Progenitor cell of endocrine pancreas (in vitro differentiated cells): ENCODE results near the gene CRABP2. TPM values are rescaled to one million over a fixed set of nuclear protein-coding genes. Genes with fewer than 3 reads are reported as not detected.

Experiments
- DNase-seq: peaks from one replicate; pipeline ENCODE4 v3.0.0; 2021; ENCODE audit warnings: low spot score; ENCODE audit not compliant: unreplicated experiment
- H3K27ac Mint-ChIP-seq: 2 replicates; pipeline ENCODE4 v1.8.0; 2021; ENCODE audit warnings: mild to moderate bottlenecking, moderate library complexity, mixed read lengths
- H3K27me3 Mint-ChIP-seq: 2 replicates; pipeline ENCODE4 v1.8.0; 2021; ENCODE audit warnings: mixed read lengths
- H3K36me3 Mint-ChIP-seq: 2 replicates; pipeline ENCODE4 v1.8.0; 2022; ENCODE audit warnings: mixed read lengths; ENCODE audit not compliant: insufficient read depth
- H3K4me1 Mint-ChIP-seq: 2 replicates; pipeline ENCODE4 v1.8.0; 2021; ENCODE audit warnings: low read depth, mixed read lengths
- H3K4me3 Mint-ChIP-seq: 2 replicates; pipeline ENCODE4 v1.8.0; 2021; ENCODE audit warnings: low read depth, mild to moderate bottlenecking, moderate library complexity, mixed read lengths
- H3K9me3 Mint-ChIP-seq: 2 replicates; pipeline ENCODE4 v1.8.0; 2021; ENCODE audit warnings: low read depth, mixed read lengths
- CTCF ChIP-seq: fragments of 200-600 bp; sonication (generic); IDR thresholded peaks from one replicate; pipeline ENCODE4 v1.5.0; 2021; ENCODE audit warnings: antibody characterized with exemption, mild to moderate bottlenecking; ENCODE audit not compliant: unreplicated experiment
- total RNA-seq: library from RNA; stranded (reverse); gene quantifications from 2 replicates; pipeline ENCODE4 v1.2.1, GENCODE V29; 2021

CRABP2 gene
- total RNA-seq, 1 donor from 2014 or later, result 70.4 TPM

DNA sequence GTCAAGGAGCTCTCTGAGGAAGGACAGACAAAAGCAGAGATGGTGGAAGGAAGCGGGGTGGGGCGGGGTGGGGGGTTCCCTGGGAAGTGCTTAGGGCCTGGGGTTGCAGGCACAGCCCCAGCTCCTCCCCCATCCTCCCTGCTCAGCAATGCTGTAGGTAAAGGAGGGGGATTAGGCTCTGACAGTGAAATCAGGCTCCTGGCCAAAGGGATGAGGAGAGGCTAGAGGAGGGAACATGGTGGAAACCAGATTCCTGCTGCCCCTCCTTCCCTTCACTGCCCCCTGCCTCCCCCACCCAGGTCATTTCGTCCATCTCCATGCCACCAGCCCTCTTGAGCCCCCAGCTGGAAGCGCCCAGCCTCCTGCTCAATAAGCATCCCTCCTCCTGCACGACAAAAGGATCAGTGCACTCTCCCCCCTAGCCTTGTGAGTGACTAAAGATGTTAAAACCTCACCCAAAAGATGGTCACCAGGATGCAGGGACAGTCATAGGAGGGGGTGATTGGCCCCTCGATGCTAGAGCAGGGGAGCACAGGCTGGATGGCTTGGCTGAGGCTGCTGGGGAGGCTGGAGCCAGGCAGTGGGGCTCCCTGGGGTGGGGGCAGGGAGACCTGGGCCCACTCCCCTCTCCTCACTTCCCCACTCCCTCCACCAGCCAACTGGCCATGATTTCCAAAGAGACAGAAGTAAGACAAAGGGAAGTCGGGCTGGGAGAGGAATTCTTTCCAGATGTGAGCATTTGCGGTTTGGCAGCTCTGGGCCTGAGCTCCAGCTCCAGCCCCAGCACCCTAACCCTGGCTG, 2.2 kb upstream of the CRABP2 start:
- peaks cover 10% of the 10 kb centered on the region for H3K27me3 Mint-ChIP-seq
- no peaks in the 10 kb centered on the region for H3K9me3 Mint-ChIP-seq
- no peaks in the 10 kb centered on the region for H3K36me3 Mint-ChIP-seq
- DNase-seq, result no peak
- TF ChIP-seq CTCF, result no peak
- H3K4me1 Mint-ChIP-seq, result peaks cover 33% of the 10 kb centered on the region
- H3K27ac Mint-ChIP-seq, result peak overlapping the region; percentile 85
- peak overlapping the region; percentile 79 for H3K4me3 Mint-ChIP-seq

DNA sequence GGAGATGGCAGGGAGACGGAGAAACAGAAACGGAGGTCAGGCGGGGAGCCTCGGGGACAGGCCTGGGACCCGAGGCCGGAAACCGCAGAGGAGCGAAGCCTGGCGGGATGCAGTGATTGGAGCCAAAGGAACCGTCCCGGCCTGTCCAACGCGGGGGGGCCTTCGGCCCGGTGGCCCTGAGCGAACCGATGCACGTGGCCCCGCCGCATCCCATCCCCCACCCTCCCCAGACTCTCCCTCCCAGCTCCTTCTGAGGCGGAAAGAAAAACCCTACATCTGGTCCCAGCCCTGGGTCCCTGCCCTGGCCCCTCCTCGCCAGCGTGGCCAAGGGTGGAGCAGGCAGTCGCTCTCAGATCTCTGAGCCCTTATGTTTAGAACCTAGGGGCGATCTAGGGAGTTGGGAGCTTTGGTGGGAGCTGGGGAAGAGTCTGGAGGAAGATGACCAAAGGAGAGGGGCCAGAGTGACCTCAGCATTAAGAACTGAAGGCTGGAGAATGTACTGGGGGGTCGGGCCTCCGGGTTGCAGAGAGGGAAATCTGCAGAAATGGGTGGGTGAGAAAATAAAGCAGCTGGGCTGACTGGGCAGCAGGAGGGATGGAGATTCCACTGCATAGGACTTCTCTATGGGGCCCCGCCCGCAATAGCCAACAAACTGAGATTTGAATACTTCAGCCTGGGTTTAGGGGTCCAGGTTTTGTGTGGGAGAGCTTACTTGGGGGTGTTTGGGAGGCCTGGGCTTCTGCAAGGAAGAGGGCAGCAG, 1.5 kb upstream of the CRABP2 start:
- Mint-ChIP-seq H3K4me1 (peaks cover 33% of the 10 kb centered on the region), H3K4me3 (peak overlapping the region; percentile 79), H3K36me3 (no peaks in the 10 kb centered on the region), H3K27me3 (peaks cover 10% of the 10 kb centered on the region), H3K27ac (peak overlapping the region; percentile 90), H3K9me3 (no peaks in the 10 kb centered on the region)
- DNase-seq, result no peak
- TF ChIP-seq CTCF, result no peak

- Mint-ChIP-seq H3K27me3 (peaks cover 10% of the 10 kb centered on the region), H3K27ac (peak overlapping the region; percentile 90), H3K4me3 (peak overlapping the region; percentile 79), H3K36me3 (no peaks in the 10 kb centered on the region), H3K9me3 (no peaks in the 10 kb centered on the region), H3K4me1 (peaks cover 35% of the 10 kb centered on the region)
- DNase-seq, result peak; percentile 77
- TF ChIP-seq CTCF, result peak; percentile 91
Observed at GRCh38 chr1:156705918-156706656, 704 bp upstream of the CRABP2 start.

GRCh38 chr1:156704930-156705320, 458 bp downstream of the CRABP2 start:
- H3K4me3 Mint-ChIP-seq, result peak overlapping the region; percentile 79
- H3K4me1 Mint-ChIP-seq, result peaks cover 37% of the 10 kb centered on the region
- DNase-seq, result no peak
- H3K27ac Mint-ChIP-seq, result no peak overlapping the region
- H3K9me3 Mint-ChIP-seq, result no peaks in the 10 kb centered on the region
- no peaks in the 10 kb centered on the region for H3K36me3 Mint-ChIP-seq
- peaks cover 10% of the 10 kb centered on the region for H3K27me3 Mint-ChIP-seq
- no peak for TF ChIP-seq CTCF

GRCh38 chr1:156704166-156704711, 1.1 kb downstream of the CRABP2 start:
- peak overlapping the region; percentile 82 for H3K27ac Mint-ChIP-seq
- peak overlapping the region; percentile 79 for H3K4me3 Mint-ChIP-seq
- H3K9me3 Mint-ChIP-seq, result no peaks in the 10 kb centered on the region
- H3K36me3 Mint-ChIP-seq, result peaks cover 3% of the 10 kb centered on the region
- TF ChIP-seq CTCF, result no peak
- H3K27me3 Mint-ChIP-seq, result peaks cover 10% of the 10 kb centered on the region
- H3K4me1 Mint-ChIP-seq, result peaks cover 37% of the 10 kb centered on the region
- no peak for DNase-seq
